Measurements from ENCODE around the gene SOX18. TPM values are rescaled to one million over a fixed set of nuclear protein-coding genes. Genes with fewer than 3 reads are reported as not detected.
A peak's percentile ranks its signal among the peaks of the same experiment; 100 is the strongest.

Gene SOX18
- total RNA-seq, 1 donor from 2014 or later: 48.3 TPM

- no peak for ATAC-seq
- intact Hi-C loops (cut with DNase I): no loop called here
- Histone ChIP-seq H3K4me1 (peaks cover 51% of the 10 kb centered on the region), H3K36me3 (peaks cover 23% of the 10 kb centered on the region), H3K9me3 (no peaks in the 10 kb centered on the region), H3K4me3 (peak overlapping the region; percentile 66), H3K27ac (peak overlapping the region; percentile 86), H3K27me3 (ENCODE audit: low read depth) (peaks cover 38% of the 10 kb centered on the region)
- no peak for DNase-seq
- no peak for TF ChIP-seq CTCF (IDR thresholded peaks at IDR 0.05)
These were observed 11.8 kb downstream of the SOX18 start for GRCh38 chr20:64037498-64038213.

GRCh38 chr20:64037199-64037497, 12.3 kb downstream of the SOX18 start:
- H3K27me3 ChIP-seq (ENCODE audit: low read depth): peaks cover 35% of the 10 kb centered on the region

GRCh38 chr20:64036346-64037198, 12.9 kb downstream of the SOX18 start:
- intact Hi-C loops (cut with DNase I): no loop called here
- Histone ChIP-seq H3K27ac (no peak overlapping the region), H3K36me3 (peaks cover 34% of the 10 kb centered on the region), H3K4me3 (no peak overlapping the region), H3K4me1 (peaks cover 43% of the 10 kb centered on the region), H3K9me3 (no peaks in the 10 kb centered on the region), H3K27me3 (ENCODE audit: low read depth) (peaks cover 29% of the 10 kb centered on the region)
- DNase-seq (no peak), ATAC-seq (no peak)
- no peak for TF ChIP-seq CTCF (IDR thresholded peaks at IDR 0.05)

More at GRCh38 chr20:64037199-64037497, 12.3 kb downstream of the SOX18 start:
- TF ChIP-seq CTCF (IDR thresholded peaks at IDR 0.05): no peak
- peaks cover 28% of the 10 kb centered on the region for H3K36me3 ChIP-seq
- no peak overlapping the region for H3K4me3 ChIP-seq
- peaks cover 48% of the 10 kb centered on the region for H3K4me1 ChIP-seq
- no peaks in the 10 kb centered on the region for H3K9me3 ChIP-seq
- intact Hi-C loops (cut with DNase I): no loop called here
- H3K27ac ChIP-seq: no peak overlapping the region
- ATAC-seq (no peak), DNase-seq (no peak)

GRCh38 chr20:64035933-64036345, 13.5 kb downstream of the SOX18 start, which contains the start of gene C20orf204:
TSS of gene C20orf204 (plus strand) at chr20:64036182. CDS start at chr20:64036324, 142 bp downstream.
- H3K9me3 ChIP-seq: no peaks in the 10 kb centered on the region
- intact Hi-C loops (cut with DNase I): no loop called here
- H3K4me1 ChIP-seq: peaks cover 36% of the 10 kb centered on the region
- DNase-seq: no peak
- H3K27me3 ChIP-seq (ENCODE audit: low read depth): peaks cover 23% of the 10 kb centered on the region
- no peak for TF ChIP-seq CTCF (IDR thresholded peaks at IDR 0.05)
- no peak within 1 kb of the TSS for H3K4me3 ChIP-seq
- H3K27ac ChIP-seq: no peak within 1 kb of the TSS
- H3K36me3 ChIP-seq: peaks cover 38% of the 10 kb centered on the region
- ATAC-seq: no peak

- H3K4me3 ChIP-seq: no peak overlapping the region
- H3K27ac ChIP-seq: no peak overlapping the region
- H3K4me1 ChIP-seq: peaks cover 30% of the 10 kb centered on the region
- TF ChIP-seq CTCF (IDR thresholded peaks at IDR 0.05): no peak
- H3K9me3 ChIP-seq: no peaks in the 10 kb centered on the region
- peaks cover 16% of the 10 kb centered on the region for H3K27me3 ChIP-seq (ENCODE audit: low read depth)
- DNase-seq (no peak), ATAC-seq (no peak)
- peaks cover 44% of the 10 kb centered on the region for H3K36me3 ChIP-seq
- intact Hi-C loops (cut with DNase I): no loop called here
These were observed 14.1 kb downstream of the SOX18 start for GRCh38 chr20:64035066-64035932.

Measured in lower lobe of right lung (tissue), 2 donors.